RKO (cell line): ENCODE results near the gene ANKRD53.
"Not testable (repeated sequence)": the region's sequence is repeated elsewhere in the genome, so short reads cannot be mapped to it uniquely, and the experiment has no call there.

Experiments
- DNase-seq: peaks from one replicate; pipeline ENCODE4 v3.0.0-alpha.2; 2016; ENCODE audit warnings: low spot score

Gene ANKRD53

DNA sequence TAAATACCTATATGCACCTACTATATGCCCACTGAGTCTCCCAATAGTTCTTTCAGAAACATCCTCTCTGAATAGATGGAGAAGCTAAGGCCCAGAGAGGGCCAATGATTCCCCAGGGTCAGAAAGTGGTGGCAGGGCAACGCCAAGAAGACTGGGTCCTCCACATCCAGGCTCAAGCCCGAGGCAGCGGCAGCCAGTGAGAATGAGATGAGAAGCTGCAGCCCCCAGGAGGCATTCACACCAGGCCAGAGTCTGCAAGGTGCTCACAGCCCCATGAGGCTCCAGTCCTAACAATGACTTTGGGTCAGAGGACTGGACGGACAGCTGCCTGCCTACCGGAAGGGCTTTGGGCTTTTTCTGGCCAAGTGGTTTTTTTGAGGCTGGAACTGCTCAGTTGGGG is 12.7 kb downstream of the ANKRD53 start:
- DNase-seq = no peak

DNA sequence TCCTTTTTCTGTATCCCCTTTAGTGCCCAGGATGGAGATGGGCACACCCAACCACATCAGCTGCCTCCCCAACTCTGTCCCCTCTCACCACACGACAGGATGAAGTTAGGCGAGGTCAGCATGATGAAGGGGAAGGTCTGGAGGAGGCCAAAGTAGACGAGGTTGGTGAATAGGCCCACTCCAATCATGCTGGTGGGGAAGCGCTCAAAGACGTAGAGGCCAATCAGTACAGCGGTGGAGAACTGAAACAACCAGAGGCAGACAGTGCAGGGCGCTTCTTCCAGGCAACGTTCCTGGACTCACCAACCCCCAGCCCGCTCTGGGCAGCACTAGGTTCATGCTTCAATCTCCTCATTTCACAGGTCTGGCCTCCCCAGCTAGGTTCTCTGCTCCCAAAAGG is 13.3 kb downstream of the ANKRD53 start:
- DNase-seq = no peak

DNA sequence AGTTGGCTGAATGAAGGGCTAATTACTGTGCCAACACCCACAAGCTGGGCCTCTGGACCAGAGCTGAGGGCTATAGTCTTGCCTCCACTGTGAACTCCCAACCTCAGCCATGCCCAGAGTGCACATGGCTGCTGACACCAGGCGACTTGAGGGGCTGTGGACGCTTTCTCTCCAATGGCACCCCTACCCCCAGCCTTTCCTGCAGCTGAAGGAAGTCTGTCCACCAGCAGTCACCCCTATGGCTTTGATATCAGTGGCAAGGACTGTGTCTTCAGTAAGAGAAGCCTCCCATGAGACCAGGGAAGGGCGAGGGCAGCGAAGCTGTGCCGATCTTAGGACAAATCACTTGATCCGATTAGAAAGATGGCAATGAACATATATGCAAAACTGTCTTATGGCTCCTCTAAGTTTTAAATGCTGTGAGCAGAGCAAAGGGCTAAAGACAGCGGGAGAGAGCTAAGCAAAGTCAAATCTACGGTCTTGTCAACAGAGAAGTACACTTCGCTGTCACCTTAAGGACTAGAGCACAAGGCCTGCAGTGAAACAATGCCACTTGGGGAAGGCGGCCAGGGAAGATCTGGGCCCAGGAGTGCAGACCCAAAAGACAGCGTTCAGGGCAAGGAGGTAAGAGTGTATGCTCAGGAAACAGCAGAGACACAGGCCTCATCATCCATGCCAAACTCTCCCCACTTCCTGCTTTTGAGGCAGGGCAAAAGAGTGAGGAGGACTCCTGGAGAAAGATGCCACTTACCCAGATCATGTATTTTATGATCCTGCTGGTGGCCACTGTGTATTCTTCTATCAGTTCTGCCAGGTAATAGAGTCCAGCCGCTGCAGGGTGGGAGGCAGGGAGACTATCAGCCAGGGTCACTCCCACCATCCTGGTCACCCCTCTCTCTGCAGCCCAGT is 14.8 kb downstream of the ANKRD53 start:
- DNase-seq = no peak

DNA sequence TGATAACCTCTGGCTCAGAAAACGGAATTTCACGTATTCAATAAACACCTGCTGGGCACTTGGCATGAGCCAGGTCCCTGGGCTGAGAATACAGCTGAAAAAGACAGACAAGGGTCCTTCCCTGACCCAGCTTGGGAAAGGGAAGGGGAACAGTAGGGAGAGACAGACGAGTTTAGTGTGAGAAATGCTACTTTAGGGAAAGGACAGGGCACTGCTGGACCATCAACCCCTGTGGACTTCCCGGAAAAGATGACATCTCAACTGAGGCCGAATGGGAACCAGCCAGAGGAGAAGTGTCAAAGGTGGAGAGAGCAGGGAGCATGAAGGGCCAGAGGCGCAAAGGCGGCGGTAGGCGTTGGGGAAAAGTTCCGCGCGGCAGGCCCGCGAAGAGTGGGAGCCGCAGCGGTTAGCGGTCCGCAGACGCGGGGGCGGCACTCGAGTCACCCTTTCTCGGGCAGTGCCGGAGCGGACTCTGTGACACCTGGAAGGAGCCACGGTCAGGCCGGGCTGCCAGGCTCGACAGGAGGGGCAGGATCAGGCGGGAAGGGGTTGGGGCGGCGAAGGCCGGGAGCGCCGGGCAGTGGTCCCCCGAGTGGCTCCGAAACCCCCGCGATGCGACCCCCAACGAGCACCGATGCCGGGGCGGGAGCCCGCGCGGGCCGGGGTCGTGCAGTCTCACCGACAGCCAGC is 15.7 kb downstream of the ANKRD53 start:
- DNase-seq = peak; percentile 55

DNA sequence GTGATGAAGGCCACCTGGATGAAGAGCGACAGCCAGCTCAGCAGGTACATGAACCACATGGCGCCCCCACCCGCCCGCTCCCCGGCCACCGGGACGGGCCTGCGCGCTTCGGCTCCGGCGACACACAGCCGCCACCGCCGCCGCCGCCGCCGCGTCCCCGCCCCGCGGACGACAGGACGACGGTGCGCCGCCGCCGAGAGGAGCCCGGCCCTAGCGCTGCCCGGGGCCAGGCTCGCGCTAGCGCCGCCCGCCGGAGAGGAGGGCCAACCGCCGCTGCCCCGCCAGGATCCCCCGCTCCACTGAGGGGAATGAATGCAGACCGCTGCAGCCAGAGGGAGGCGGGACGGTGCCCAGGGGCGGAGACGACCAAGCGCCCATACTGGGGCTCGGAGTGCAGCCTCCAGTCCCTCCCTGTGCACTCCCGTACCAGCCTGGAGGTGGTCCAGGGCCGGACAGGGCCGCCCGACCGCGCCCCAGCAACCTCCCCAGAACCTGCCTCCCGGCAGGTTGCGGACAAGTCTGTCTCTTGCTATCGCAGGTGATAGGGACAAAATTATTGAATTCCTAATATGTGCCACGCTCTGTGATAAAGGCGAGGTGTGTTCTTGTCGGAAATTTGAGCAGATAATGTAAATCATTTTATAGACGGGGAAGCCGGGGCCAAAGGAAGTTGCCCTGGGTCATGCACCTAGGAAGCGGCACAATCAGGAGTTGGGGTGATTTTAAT is 16.4 kb downstream of the ANKRD53 start, which contains the start of gene TEX261:
Gene TEX261, minus strand, starts transcription at position 175 of the 727 bp plus-strand sequence. Its CDS starts 116 bp downstream, at position 59.
- DNase-seq = peak; percentile 88

DNA sequence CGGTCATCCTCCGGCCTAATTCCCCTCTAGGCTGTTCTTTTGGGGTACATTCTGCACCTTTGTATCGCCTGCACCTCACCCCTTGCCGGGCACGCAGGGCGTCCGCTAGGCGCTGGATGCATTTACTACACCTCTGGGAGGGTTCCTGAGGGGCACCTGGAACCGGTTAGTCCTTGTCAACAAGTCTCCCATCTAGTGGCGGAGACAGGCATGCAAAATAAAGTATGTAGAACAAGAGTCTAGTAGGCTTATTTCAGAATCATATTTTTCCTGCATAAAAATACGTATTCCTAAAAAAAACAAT is 16.9 kb downstream of the ANKRD53 start:
- DNase-seq = peak; percentile 61

DNA sequence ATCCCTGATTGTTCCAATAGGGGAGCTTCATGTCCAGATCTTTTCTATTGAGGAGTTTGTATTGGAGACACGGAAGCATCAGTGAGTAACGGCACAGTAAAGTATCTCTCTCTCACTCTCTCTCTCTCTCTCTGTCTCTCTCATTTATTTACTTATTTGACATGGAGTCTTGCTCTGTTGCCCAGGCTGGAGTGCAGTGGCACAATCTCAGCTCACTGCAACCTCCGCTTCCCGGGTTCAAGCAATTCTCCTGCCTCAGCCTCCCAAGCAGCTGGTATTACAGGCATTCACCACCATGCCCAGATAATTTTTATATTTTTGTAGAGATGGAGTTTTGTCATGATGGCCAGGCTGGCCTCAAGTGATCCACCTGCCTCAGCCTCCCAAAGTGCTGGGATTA is 20.5 kb downstream of the ANKRD53 start:
- not testable (repeated sequence) for DNase-seq

DNA sequence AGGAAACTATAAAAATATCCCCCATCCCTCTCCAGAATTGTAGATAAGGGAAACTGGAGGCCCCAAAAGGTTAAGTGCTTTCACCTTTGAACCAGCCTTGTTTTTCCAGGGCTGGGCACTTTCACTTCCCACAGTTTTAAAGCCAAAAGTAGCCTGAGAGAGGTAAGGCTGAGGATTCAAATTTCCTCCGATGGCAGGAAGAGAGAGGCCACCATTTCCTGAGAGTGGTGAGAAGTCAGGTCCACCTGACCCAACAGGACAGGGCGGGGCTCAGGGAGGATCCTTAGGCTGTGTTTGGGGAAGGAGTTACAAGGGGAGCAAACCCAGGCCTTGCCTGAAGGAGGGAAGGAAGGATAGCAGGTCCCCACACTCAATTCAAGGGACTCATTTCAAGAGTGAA is 20.9 kb downstream of the ANKRD53 start:
- DNase-seq = no peak

DNA sequence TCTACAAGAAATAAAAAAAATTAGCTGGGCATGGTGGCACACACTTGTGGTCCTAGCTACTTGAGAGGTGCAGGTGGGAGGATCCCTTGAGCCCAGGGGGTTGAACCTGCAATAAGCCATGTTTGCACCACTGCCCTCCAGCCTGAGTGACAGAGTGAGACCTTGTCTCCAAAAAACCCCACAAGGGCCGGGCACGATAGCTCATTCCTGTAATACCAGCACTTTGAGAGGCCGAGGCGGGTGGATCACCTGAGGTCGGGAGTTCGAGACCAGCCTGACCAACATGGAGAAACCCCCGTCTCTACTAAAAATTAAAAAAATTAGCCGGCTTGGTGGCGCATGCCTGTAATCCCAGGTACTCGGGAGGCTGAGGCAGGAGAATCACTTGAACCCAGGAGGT is 21.5 kb downstream of the ANKRD53 start:
- not testable (repeated sequence) for DNase-seq

DNA sequence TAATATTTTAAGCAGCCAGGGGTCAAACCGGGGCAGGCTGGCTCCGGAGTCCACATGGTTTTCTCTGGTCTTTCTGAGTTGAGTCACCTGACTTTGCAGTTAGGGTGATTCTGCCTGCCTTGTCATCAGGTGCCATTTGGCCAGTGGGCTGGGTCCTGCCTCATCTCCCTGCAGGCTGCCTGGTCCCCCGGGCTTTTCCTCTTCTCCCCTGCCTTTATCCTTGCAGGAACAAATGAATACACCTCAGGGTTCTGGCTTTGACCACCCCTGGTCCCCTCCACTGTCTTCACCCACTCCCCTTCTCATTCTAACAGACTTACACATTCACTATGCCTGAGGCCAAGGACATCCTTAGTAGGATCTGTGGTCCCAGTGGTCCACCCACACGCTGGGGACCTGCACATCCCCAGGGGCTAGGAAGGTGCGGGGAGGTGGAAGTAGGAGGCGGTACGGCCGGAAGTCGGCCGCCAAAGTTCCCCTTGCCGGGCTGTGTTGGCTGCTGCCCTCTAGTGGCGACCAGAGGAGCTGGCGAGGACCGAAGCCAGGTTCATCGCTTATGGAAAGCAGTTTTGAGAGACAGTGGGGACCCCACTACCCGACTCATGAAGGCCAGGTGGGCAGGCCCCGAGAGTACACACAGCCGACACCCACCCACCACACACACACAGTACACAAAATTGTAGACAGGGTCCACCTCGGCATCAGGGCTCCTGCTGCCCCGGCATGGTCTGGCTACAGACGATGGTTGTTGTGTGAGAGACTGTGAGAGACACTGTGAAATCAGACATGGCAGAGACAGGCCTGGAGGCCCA is 22.6 kb downstream of the ANKRD53 start:
- DNase-seq = peak; percentile 80

DNA sequence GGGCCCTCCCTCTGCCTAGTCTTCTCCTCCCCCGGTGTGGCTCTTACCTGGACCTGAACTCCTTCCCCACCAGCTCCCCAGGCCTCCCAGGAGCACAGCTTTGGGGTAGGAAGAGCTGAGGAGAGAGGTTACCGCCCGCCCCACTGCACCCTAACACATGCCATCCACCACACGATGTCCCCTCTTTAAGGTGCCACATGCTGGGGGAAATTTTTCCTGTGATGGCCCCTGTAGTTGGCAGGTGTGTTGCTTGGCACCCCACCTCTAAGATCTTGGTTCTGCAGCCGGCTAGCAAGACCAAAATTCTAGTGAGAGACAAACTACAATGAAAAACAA is 23.1 kb downstream of the ANKRD53 start:
- no peak for DNase-seq

DNA sequence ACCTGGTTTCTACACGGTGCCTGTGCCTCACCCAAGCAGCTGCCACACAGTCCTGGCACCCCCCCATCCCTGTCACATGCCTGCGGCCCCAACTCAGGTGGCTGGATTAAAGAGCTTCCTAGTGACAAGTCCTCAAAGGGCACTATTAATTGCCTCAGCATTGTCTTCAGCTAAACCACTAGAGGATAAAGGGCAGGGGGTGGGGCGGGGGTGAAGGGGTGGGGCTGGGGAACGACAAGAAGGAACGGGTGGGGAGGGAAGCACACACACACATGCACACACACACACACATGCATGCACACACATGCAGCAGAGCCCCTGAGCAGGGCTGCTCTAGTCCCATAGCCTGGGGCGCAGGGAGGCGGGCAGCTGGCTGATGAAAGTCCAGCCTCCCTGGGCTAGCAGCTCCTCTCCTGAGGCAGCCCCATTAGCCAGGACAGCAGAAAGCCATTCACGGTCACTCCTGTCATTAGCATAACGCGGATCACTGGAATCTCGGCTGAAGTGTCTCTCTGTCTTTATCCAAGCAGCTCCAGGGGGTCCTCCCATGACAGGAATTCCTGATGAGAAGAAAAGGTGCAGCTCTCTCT is 23.6 kb downstream of the ANKRD53 start:
- DNase-seq = no peak

DNA sequence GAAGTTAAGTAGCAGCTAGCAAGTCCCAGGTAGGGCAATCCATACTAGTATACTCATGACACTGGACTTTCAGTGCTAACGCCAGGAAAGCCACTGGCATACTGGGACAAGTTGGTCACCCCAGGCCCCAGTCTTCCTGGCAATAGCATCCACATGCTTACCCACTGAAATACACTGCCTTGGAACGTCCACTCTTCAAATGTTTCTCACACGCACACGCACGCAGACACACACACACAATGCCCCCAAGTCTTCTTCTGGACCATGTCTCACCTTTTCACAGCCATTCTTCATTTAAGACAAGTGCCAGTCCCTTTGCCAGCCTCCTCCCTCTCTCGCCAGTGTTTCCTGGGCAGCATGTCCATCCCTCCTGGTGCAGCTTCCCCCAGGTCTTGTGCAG is 25.0 kb downstream of the ANKRD53 start:
- DNase-seq = no peak

DNA sequence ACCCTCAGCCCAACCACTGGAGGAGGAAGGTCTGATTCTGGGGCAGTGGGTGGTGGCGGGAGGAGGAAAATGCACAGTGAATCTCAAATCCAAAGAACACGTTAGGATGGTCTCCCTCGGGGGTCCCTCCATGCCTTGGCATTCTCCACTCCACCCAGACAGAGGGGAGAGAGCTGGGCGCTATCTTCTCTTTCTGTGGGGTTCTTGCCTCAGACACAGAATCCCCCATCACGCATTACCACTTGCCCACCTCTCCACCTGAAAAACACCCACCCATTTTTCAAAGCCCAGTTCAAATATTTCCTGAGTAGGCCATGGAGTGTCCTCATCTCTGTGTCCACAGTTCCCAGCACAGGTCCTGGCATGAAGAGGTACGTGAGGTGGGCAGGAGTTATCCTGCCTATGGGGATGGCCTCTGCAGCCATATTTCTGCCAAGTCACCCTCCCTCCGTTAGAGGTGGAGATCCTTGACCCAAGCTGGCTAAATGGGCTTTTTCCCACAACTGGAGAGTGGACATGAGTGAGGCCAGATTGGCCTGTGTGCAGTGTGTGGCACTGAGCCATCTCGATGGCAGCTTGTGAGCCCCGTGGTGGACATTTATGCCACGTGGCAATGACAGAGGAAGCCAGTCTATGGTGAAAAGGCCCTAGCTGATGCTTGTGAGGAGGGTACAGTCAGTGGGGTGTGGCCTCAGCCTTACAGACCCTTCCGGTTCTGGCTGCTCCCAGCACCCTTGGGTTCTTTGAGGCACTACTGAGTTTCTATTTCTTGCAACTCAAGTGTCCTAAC is 25.7 kb downstream of the ANKRD53 start:
- no peak for DNase-seq

DNA sequence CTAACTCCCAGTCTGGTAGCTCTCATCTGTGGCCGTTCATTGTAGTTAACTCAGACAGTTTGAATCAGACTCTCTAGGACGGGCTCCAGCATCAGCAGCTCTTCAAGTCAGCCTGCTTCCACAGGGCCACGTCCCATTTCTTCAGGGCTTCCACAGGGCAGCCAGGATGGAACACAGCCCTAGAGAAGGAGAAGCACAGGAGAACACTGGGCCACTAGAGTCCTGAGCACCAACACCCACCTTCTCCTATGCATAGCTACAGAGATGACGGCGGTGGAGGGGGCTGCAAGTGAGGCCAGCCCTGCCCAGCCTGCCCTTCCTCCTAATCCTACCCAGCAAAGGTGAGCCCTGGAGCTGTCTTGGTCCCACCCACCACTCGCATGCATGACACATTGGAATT is 26.4 kb downstream of the ANKRD53 start:
- no peak for DNase-seq

DNA sequence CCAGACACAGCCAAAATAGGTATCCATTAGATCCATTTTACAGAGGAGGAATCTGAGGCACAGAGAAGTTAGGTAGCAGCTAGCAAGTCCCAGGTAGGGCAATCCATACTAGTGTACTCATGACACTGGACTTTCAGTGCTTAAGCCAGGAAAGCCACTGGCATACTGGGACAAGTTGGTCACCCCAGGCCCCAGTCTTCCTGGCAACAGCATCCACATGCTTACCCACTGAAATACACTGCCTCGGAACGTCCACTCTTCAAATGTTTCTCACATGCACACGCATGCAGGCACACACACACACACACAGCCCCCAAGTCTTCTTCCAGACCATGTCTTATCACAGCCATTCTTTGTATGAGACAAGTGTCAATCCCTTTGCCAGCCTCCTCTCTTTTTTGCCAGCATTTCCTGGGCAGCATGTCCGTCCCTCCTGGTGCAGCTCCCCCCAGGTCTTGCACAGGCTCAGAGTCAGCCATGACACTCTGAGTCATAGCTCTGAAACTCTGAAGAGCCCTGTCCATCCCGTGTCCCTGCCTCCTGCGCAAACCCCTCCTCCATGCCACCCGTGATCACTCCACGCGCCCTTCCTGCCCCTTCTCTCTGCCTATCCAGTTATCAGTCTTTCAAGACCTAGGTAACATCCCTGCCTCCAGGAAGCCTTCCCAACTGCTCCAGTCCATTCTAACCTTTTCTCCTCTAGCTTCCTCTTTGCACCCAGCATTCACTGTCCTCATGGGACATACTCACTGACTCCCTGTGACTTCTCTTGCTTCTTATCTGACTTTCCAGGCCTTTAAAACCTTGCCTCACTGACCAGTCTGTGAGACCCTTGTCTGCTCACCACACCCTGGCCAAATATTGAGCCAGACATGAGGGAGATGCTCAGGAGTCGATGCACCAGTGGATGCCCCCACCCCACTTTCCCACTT is 27.1 kb downstream of the ANKRD53 start:
- DNase-seq = no peak

DNA sequence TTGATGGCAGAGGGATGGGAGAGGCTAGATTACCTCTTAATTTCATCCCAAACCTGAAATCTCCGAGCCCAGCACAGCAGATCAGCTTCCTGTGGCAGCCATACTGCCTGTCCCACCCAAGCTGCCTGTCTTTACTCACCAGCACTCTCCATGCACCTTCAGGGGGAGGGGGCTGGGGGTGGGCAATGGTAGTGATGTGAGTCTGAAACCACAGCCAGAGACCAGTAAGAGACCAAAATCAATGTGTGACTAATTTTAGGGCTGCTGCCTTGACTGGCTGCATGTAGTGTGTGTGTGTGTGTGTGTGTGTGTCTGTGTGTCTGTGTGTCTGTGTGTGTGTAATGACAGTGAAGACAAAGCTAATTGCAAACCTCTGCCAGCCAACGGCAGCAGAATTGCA is 27.9 kb downstream of the ANKRD53 start:
- DNase-seq = no peak

DNA sequence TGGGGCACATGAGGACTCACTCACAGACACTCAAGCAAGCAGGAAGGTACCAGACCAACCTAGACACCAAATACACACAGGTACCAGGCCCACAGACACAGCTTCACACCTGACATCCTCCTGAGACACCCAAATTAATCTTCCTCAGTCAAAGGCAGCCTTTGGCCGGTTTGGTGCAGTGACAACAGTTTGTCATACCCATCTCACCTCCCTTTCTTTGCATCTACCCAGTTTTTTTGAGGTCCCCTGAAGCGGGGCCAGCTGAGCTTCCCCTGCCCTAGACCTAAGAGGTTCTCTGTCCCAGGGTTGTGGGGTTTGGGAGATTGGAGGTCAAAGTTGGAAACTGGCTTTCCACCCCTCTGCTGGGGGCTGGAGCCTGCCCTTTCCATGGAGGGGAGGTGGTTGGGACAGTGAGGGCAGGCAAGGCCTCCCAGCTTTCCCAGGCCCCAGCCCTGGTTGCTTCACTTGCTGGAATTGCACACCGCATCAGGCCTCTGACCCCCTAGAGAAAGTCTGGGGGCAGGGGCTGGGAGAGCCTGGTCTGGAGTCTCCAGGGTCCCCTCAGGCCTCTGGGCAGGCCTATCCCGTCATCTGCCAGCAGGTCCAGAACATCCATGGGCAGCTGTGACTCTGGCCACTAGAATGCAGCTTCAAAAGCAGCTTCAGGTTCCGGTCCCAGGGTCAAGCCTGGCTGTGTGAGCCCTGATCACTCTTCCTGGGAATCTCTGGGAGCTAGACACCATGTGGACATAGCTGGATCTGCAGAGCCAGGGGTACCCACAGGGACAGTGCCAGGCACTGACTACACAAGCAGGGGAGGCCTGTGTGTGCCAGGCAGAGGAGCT is 28.7 kb downstream of the ANKRD53 start:
- no peak for DNase-seq

DNA sequence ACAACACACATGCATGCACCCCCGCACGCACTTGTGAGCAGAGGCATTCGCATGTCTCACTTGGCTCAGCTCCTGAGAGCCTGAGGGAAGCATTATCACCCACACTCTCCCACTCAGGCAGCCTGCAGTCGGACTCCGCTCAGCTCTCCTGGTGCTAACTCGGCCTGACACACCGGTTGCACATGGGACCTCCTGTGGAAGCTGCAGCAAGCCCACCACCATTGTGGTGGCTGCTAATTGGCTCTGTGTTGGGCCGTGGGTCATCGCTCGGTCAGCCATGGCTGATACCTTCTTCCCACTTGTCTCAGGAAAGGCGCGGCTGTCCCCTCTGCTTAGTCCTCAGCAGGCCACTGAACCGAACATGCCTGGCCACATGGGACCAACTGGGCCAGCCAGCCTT is 29.9 kb downstream of the ANKRD53 start:
- no peak for DNase-seq
